ENCODE results near the gene SLC16A13. TPM values are rescaled to one million over a fixed set of nuclear protein-coding genes. Genes with fewer than 3 reads are reported as not detected.

The SLC16A13 gene
- total RNA-seq, 2 experiments from 2014 or later = 4.8 to 5.9 TPM

DNA sequence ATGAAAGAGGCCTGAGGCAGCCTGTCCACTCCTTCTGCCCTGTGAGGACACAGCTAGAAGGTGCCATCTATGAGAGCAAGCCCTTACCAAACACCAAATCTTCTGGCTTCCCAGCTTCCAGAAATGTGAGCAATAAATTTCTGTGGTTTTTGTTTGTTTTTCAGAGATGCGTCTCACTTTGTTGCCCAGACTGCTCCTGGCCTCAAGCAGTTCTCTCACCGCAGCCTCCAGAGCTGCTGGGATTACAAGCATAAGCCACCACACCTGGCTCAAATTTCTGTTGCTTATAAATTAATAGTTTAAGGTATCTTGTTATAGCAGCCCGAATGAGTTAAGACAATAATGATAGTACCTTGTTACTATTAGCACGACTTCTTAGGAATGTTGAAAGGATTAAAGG, 20.6 kb downstream of the SLC16A13 start:
- TF ChIP-seq, protein P1, sequence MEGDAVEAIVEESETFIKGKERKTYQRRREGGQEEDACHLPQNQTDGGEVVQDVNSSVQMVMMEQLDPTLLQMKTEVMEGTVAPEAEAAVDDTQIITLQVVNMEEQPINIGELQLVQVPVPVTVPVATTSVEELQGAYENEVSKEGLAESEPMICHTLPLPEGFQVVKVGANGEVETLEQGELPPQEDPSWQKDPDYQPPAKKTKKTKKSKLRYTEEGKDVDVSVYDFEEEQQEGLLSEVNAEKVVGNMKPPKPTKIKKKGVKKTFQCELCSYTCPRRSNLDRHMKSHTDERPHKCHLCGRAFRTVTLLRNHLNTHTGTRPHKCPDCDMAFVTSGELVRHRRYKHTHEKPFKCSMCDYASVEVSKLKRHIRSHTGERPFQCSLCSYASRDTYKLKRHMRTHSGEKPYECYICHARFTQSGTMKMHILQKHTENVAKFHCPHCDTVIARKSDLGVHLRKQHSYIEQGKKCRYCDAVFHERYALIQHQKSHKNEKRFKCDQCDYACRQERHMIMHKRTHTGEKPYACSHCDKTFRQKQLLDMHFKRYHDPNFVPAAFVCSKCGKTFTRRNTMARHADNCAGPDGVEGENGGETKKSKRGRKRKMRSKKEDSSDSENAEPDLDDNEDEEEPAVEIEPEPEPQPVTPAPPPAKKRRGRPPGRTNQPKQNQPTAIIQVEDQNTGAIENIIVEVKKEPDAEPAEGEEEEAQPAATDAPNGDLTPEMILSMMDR (IDR thresholded peaks at IDR 0.05) = no peak
- no peak overlapping the region for H3K27ac Mint-ChIP-seq
- H3K36me3 Mint-ChIP-seq (ENCODE audit: low read depth) = no peaks in the 10 kb centered on the region
- CTCF ChIA-PET = interaction anchor here (0.9 kb wide), 2 partner anchors 10 to 81 kb away, joined by 3 to 4 read pairs; no protein-coding TSS in a partner anchor
- DNase-seq = no peak
- POLR2A ChIA-PET = no interaction called here
- H3K27me3 Mint-ChIP-seq = no peaks in the 10 kb centered on the region
- no peaks in the 10 kb centered on the region for H3K9me3 Mint-ChIP-seq
- H3K4me3 Mint-ChIP-seq = no peak overlapping the region
- intact Hi-C loops (cut with micrococcal nuclease) = no loop called here
- no peak for ATAC-seq
- peaks cover 18% of the 10 kb centered on the region for H3K4me1 Mint-ChIP-seq (ENCODE audit: low read depth)

GRCh38 chr17:7058831-7059447, 23.1 kb downstream of the SLC16A13 start:
- ATAC-seq = no peak
- Mint-ChIP-seq H3K36me3 (ENCODE audit: low read depth) (no peaks in the 10 kb centered on the region), H3K4me3 (no peak overlapping the region), H3K27me3 (peaks cover 9% of the 10 kb centered on the region), H3K4me1 (ENCODE audit: low read depth) (peaks cover 18% of the 10 kb centered on the region), H3K27ac (no peak overlapping the region), H3K9me3 (no peaks in the 10 kb centered on the region)
- DNase-seq = no peak
- TF ChIP-seq, protein P1 (IDR thresholded peaks at IDR 0.05) = no peak
- intact Hi-C loops (cut with micrococcal nuclease) = no loop called here
- CTCF ChIA-PET = interaction anchor here (0.6 to 2.6 kb wide), 2 partner anchors 118 to 143 kb away, joined by 3 to 10 read pairs; no protein-coding TSS in a partner anchor
- POLR2A ChIA-PET = no interaction called here

DNA sequence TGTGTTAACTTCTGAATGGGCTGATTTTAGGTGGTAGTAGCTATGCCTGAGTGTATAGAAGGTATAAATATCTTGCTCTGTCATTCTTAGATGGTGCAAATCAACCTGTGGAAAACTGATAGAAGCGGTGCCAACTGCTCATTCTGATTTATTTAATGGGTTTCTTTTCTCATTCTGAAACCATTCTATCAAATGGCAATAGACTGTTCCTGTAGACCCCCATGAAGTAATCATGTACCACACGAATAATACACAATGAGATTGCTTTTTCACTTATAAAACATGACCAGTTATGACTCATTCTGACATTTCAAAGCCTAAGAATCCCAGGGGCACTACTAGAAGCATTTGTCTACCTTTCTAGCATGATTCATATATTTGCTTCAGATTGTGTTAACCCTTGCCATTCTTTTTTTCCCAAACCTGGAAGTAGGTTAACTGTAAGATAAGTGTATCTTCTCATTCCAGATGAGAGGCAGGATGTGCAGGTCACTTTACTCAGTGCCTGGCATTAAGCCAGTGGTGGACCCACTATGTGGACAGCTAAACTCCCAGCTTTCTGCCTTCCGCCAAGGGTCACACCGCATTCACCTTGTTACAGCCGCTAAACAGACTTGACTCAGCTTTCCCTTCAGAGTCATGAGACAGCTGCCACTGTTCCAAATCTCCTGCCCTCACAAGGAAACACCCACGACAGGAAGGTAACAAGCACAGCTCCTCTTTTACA, 24.5 kb downstream of the SLC16A13 start:
- CTCF ChIA-PET = interaction anchor here (0.6 to 1.5 kb wide), 8 partner anchors 9 to 262 kb away, joined by 3 to 8 read pairs (median 3); no protein-coding TSS in a partner anchor
- POLR2A ChIA-PET = interaction anchor here (1.1 kb wide), 1 partner anchor 14 kb away, joined by 3 read pairs; no protein-coding TSS in a partner anchor
- Mint-ChIP-seq H3K27me3 (peaks cover 10% of the 10 kb centered on the region), H3K36me3 (ENCODE audit: low read depth) (no peaks in the 10 kb centered on the region), H3K9me3 (no peaks in the 10 kb centered on the region), H3K4me3 (no peak overlapping the region), H3K27ac (peak overlapping the region; percentile 85), H3K4me1 (ENCODE audit: low read depth) (peaks cover 18% of the 10 kb centered on the region)
- intact Hi-C loops (cut with micrococcal nuclease) = no loop called here
- peak; percentile 74 for DNase-seq
- peak; percentile 92 for ATAC-seq
- TF ChIP-seq, protein P1 (IDR thresholded peaks at IDR 0.05) = no peak

DNA sequence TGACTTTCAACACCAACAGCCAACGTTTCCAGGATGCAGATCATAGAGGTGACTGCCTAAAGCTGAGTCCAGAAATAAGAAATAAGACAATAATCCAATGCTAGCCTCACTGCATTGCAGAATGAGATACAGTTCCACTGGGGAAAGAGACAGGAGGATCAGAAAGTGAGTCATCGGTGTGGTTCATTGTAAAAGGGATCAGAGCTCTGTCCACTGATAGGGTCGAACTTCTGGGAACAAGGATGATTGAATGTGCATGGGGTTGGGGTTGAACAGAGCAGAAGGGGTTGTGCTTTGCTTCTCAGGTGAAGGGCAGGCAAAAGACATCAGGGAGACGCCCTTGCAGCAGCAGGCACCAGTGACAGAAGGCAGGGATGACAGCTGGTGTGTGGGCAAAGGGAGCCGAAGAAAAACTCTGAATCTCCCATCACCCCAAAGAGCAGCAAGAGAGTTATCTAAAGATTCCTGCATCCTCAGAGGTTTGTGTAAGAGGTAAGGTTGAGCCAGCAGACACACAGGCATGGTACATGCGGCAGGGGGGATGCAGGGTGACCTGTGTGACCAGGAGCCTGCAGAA, 27.8 kb downstream of the SLC16A13 start:
- DNase-seq = no peak
- ChIA-PET CTCF (interaction anchor here (0.9 to 1.2 kb wide), 3 partner anchors 18 to 73 kb away, joined by 3 to 4 read pairs (median 3); no protein-coding TSS in a partner anchor), POLR2A (no interaction called here)
- H3K27me3 Mint-ChIP-seq = peaks cover 10% of the 10 kb centered on the region
- TF ChIP-seq, protein P1 (IDR thresholded peaks at IDR 0.05) = no peak
- H3K36me3 Mint-ChIP-seq (ENCODE audit: low read depth) = no peaks in the 10 kb centered on the region
- no peak overlapping the region for H3K4me3 Mint-ChIP-seq
- ATAC-seq = no peak
- H3K9me3 Mint-ChIP-seq = peaks cover 9% of the 10 kb centered on the region
- peaks cover 18% of the 10 kb centered on the region for H3K4me1 Mint-ChIP-seq (ENCODE audit: low read depth)
- intact Hi-C loops (cut with micrococcal nuclease) = no loop called here
- peak overlapping the region; percentile 22 for H3K27ac Mint-ChIP-seq

All from activated CD8-positive, alpha-beta T cell treated with anti-CD3 and anti-CD28 coated beads for 36 hours (primary cell).